Measurements from ENCODE around the gene ZNF205.

GRCh38 chr16:3149630-3150345 is 37.4 kb downstream of the ZNF205 start:
- TF ChIP-seq CBFB (IDR thresholded peaks at IDR 0.05; ENCODE audit: low read depth), result no peak
- no peak for TF ChIP-seq RBBP5 (conservative IDR thresholded peaks at IDR 0.05)

Data from GM12878 (cell line).